Lung (tissue), 12 donors: Measurements from ENCODE around the gene OMA1. TPM values are rescaled to one million over a fixed set of nuclear protein-coding genes. Genes with fewer than 3 reads are reported as not detected.
"Not testable (repeated sequence)": the region's sequence is repeated elsewhere in the genome, so short reads cannot be mapped to it uniquely, and the experiment has no call there.

Experiments used
- ATAC-seq: fragments of 200-7000 bp; cut with Tn5 transposase; one replicate; pipeline ENCODE4 v1.9.1; 2020; ENCODE audit warnings: moderate number of reproducible peaks; ENCODE audit not compliant: insufficient read depth, low FRiP score
- DNase-seq, 3 donors: peaks; one replicate each; pipeline ENCODE4 v3.0.0-alpha.2; 2013 to 2017
- H3K27ac ChIP-seq, 2 donors: one replicate each; pipeline ENCODE4 v1.5.1; 2013; ENCODE audit warnings: mild to moderate bottlenecking in 2 of 2, moderate library complexity in 2 of 2, control low read depth in 1 of 2, inconsistent platforms in 1 of 2, low read depth in 1 of 2, low read length in 1 of 2
- H3K27me3 ChIP-seq, 3 donors: one replicate each; pipeline ENCODE4 v1.5.1; 2013; ENCODE audit warnings: low read length in 2 of 3; ENCODE audit not compliant: control insufficient read depth in 3 of 3, insufficient read depth in 3 of 3
- H3K36me3 ChIP-seq, 4 donors: one replicate each; pipeline ENCODE4 v1.5.1; 2013; ENCODE audit warnings: low read length in 4 of 4, mild to moderate bottlenecking in 1 of 4, moderate library complexity in 1 of 4; ENCODE audit not compliant: control insufficient read depth in 4 of 4, insufficient read depth in 4 of 4
- H3K4me1 ChIP-seq, 5 donors: one replicate each; pipeline ENCODE4 v1.5.1; 2013; ENCODE audit warnings: low read length in 5 of 5, mild to moderate bottlenecking in 2 of 5, moderate library complexity in 1 of 5; ENCODE audit not compliant: control insufficient read depth in 5 of 5, insufficient read depth in 5 of 5
- H3K4me3 ChIP-seq: one replicate; pipeline ENCODE4 v1.5.1; 2013; ENCODE audit warnings: mild to moderate bottlenecking, control low read depth, moderate library complexity
- H3K9ac ChIP-seq, 2 donors: one replicate each; pipeline ENCODE4 v1.5.1; 2013; ENCODE audit warnings: low read length in 2 of 2, control low read depth in 1 of 2; ENCODE audit not compliant: insufficient read depth in 1 of 2
- H3K9me3 ChIP-seq, 4 donors: one replicate each; pipeline ENCODE4 v1.5.1; 2013; ENCODE audit warnings: low read length in 3 of 4, mild to moderate bottlenecking in 1 of 4, moderate library complexity in 1 of 4; ENCODE audit not compliant: control insufficient read depth in 4 of 4, insufficient read depth in 3 of 4
- WGBS, 2 donors: extraction: QIAGEN DNeasy Blood & Tissue Kit; methylation state at CpG; one replicate each; pipeline ENCODE4 v1.1.7; 2013; 5-methylcytosine and 5-hydroxymethylcytosine counted together
- polyA plus RNA-seq, 2 donors: library from polyadenylated mRNA; stranded (reverse); fragments of 200-250 nt; gene quantifications; one replicate each; pipeline ENCODE4 v1.2.1, GENCODE V29; 2013
- total RNA-seq, 2 donors: library from RNA; depleted of rRNA in 1 of 2; stranded (reverse); fragments of >200 nt in 1 of 2; gene quantifications; one replicate each; pipeline ENCODE4 v1.2.1, GENCODE V29; 2014 to 2021
- TF ChIP-seq, protein P1 (sequence below): IDR thresholded peaks from 2 replicates; pipeline ENCODE4 v1.5.1; 2012; ENCODE audit warnings: mild to moderate bottlenecking; ENCODE audit errors: control extremely low read depth, extremely low read depth
- donor health status: control.
- donor health status: control.
- donor health status: Bipolar disorder and iron deficiency.
- donor health status: healthy.
- donor health status: DM: yes; HTN: yes; CAD: no.

Gene OMA1
- total and polyA plus RNA-seq, 4 donors: 13.2 to 52.1 (median 23.3) TPM

DNA sequence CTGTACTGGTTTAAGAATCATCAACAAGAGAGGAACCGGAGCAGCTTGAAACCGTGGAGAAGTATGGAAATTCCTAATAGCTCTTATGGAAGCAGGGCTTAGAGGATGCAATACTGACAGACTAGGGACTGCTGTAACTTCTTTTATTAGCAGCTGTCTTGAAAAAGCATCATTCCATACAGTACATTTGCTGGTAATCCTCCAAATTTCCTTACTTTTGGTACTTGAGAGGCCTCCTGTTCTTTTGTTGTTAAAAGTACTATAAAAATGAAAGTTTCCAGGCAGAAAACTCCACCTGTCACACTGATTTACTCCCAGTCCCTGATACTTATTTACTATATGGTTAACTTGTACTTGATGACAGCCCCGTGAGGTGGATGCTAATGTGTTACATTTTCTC lies 7.7 kb downstream of the OMA1 start:
- TF ChIP-seq, protein P1, sequence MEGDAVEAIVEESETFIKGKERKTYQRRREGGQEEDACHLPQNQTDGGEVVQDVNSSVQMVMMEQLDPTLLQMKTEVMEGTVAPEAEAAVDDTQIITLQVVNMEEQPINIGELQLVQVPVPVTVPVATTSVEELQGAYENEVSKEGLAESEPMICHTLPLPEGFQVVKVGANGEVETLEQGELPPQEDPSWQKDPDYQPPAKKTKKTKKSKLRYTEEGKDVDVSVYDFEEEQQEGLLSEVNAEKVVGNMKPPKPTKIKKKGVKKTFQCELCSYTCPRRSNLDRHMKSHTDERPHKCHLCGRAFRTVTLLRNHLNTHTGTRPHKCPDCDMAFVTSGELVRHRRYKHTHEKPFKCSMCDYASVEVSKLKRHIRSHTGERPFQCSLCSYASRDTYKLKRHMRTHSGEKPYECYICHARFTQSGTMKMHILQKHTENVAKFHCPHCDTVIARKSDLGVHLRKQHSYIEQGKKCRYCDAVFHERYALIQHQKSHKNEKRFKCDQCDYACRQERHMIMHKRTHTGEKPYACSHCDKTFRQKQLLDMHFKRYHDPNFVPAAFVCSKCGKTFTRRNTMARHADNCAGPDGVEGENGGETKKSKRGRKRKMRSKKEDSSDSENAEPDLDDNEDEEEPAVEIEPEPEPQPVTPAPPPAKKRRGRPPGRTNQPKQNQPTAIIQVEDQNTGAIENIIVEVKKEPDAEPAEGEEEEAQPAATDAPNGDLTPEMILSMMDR: no peak
- H3K9ac ChIP-seq: no peak overlapping the region
- DNase-seq (no peak), ATAC-seq (no peak)
- no peaks in the 10 kb centered on the region for H3K27me3 ChIP-seq
- peaks cover 0 to 2% (median under 1%) of the 10 kb centered on the region in 4 donors for H3K36me3 ChIP-seq
- no peak overlapping the region for H3K27ac ChIP-seq
- peaks cover 0 to 4% (median 0%) of the 10 kb centered on the region in 5 donors for H3K4me1 ChIP-seq
- 89 to 96% methylated on average over 3 of the region's 3 CpGs for WGBS, 2 donors
- no peaks in the 10 kb centered on the region for H3K9me3 ChIP-seq
- no peak overlapping the region for H3K4me3 ChIP-seq

GRCh38 chr1:58531842-58532241 lies 14.7 kb downstream of the OMA1 start:
- 93 to 94% methylated on average over 1 of the region's 1 CpG for WGBS, 2 donors

GRCh38 chr1:58529284-58529683 lies 17.2 kb downstream of the OMA1 start:
- H3K4me3 ChIP-seq: no peak overlapping the region
- 98% methylated on average over 1 of the region's 1 CpG for WGBS, 2 donors
- no peak overlapping the region for H3K9ac ChIP-seq
- ATAC-seq (no peak), DNase-seq (no peak)
- TF ChIP-seq, protein P1: no peak
- peaks cover 0 to 5% (median under 1%) of the 10 kb centered on the region in 4 donors for H3K36me3 ChIP-seq
- H3K4me1 ChIP-seq: peaks cover 0 to 3% (median 0%) of the 10 kb centered on the region in 5 donors
- H3K27ac ChIP-seq: no peak overlapping the region
- H3K27me3 ChIP-seq: no peaks in the 10 kb centered on the region
- H3K9me3 ChIP-seq: no peaks in the 10 kb centered on the region

More at GRCh38 chr1:58531842-58532241, 14.7 kb downstream of the OMA1 start:
- H3K36me3 ChIP-seq, H3K9me3 ChIP-seq, DNase-seq, H3K4me3 ChIP-seq, H3K27ac ChIP-seq, ATAC-seq, H3K9ac ChIP-seq, H3K4me1 ChIP-seq, H3K27me3 ChIP-seq: not testable (repeated sequence)

GRCh38 chr1:58528518-58528917 lies 18.0 kb downstream of the OMA1 start:
- TF ChIP-seq, protein P1: no peak
- no peak for DNase-seq
- Histone ChIP-seq H3K9me3 (no peaks in the 10 kb centered on the region), H3K27ac (no peak overlapping the region), H3K4me1 (peaks cover 0 to 3% (median 0%) of the 10 kb centered on the region in 5 donors), H3K4me3 (no peak overlapping the region), H3K27me3 (no peaks in the 10 kb centered on the region), H3K36me3 (peaks cover 0 to 5% (median under 1%) of the 10 kb centered on the region in 4 donors), H3K9ac (no peak overlapping the region)
- ATAC-seq: no peak
- 80 to 81% methylated on average over 3 of the region's 3 CpGs for WGBS, 2 donors
